Amniotic epithelial cell (primary cell): ENCODE data around the gene B4GALT3.

Source experiments
- DNase-seq: peaks from one replicate; pipeline ENCODE4 v3.0.0-alpha.2; 2010; ENCODE audit warnings: low read depth

The B4GALT3 gene

GRCh38 chr1:161128591-161129420 lies 48.5 kb downstream of the B4GALT3 start:
- no peak for DNase-seq

- DNase-seq, result no peak
These were observed 49.7 kb downstream of the B4GALT3 start for GRCh38 chr1:161127649-161128048.

GRCh38 chr1:161122967-161123366 lies 54.3 kb downstream of the B4GALT3 start:
- no peak for DNase-seq

- DNase-seq, result no peak
These were observed 55.5 kb downstream of the B4GALT3 start for GRCh38 chr1:161121834-161122233.
